ENCODE measurements around the gene GCHFR.

The GCHFR gene

GRCh38 chr15:40815042-40815698 is 51.3 kb downstream of the GCHFR start:
- no peak for DNase-seq

All from stimulated activated CD4-positive, alpha-beta T cell treated with anti-CD3 and anti-CD28 coated beads, Interleukin-15, amount 100 ng/mL, for 24 hours (primary cell).